Endothelial cell (in vitro differentiated cells): ENCODE data around the gene SF3B6. TPM values are rescaled to one million over a fixed set of nuclear protein-coding genes. Genes with fewer than 3 reads are reported as not detected.

Experiments used
- DNase-seq: peaks from one replicate; pipeline ENCODE4 v3.0.0; 2021; ENCODE audit warnings: low spot score
- H3K27ac Mint-ChIP-seq: one replicate; pipeline ENCODE4 v1.8.0; 2021; ENCODE audit warnings: mixed read lengths, inconsistent platforms; ENCODE audit not compliant: unreplicated experiment
- H3K27me3 Mint-ChIP-seq: one replicate; pipeline ENCODE4 v1.8.0; 2021; ENCODE audit warnings: mild to moderate bottlenecking, moderate library complexity, mixed read lengths, inconsistent platforms; ENCODE audit not compliant: unreplicated experiment
- H3K36me3 Mint-ChIP-seq: one replicate; pipeline ENCODE4 v1.8.0; 2021; ENCODE audit warnings: mild to moderate bottlenecking, low read depth, mixed read lengths, inconsistent platforms; ENCODE audit not compliant: unreplicated experiment
- H3K4me1 Mint-ChIP-seq: one replicate; pipeline ENCODE4 v1.8.0; 2021; ENCODE audit warnings: mild to moderate bottlenecking, mixed read lengths, inconsistent platforms; ENCODE audit not compliant: unreplicated experiment
- H3K4me3 Mint-ChIP-seq: one replicate; pipeline ENCODE4 v1.8.0; 2021; ENCODE audit warnings: mild to moderate bottlenecking, mixed read lengths, inconsistent platforms; ENCODE audit not compliant: unreplicated experiment
- H3K9me3 Mint-ChIP-seq: one replicate; pipeline ENCODE4 v1.8.0; 2021; ENCODE audit warnings: mixed read lengths, inconsistent platforms; ENCODE audit not compliant: unreplicated experiment
- CTCF ChIP-seq: fragments of 200-600 bp; sonication (generic); IDR thresholded peaks from one replicate; pipeline ENCODE4 v1.5.0; 2021; ENCODE audit warnings: antibody characterized with exemption; ENCODE audit not compliant: unreplicated experiment
- total RNA-seq: library from RNA; stranded (reverse); fragmentation: NEBNext Ultra II Directional; extraction: Animal tissue kit (Norgen Biotek cat#: 25700); gene quantifications from one replicate; pipeline ENCODE4 v1.2.1, GENCODE V29; 2021; ENCODE audit not compliant: unreplicated experiment

Gene SF3B6
- total RNA-seq, 1 donor from 2014 or later: 67.5 TPM

GRCh38 chr2:24017711-24018110 lies 58.4 kb downstream of the SF3B6 start:
- no peaks in the 10 kb centered on the region for H3K9me3 Mint-ChIP-seq
- DNase-seq: no peak
- no peak overlapping the region for H3K27ac Mint-ChIP-seq
- H3K27me3 Mint-ChIP-seq: peaks cover 9% of the 10 kb centered on the region
- no peak overlapping the region for H3K4me3 Mint-ChIP-seq
- peaks cover 4% of the 10 kb centered on the region for H3K4me1 Mint-ChIP-seq
- H3K36me3 Mint-ChIP-seq: peaks cover 3% of the 10 kb centered on the region
- no peak for TF ChIP-seq CTCF

Other genes with a start within 250 kb of the SF3B6 start
- gene ATAD2B, start 149.2 kb downstream of the SF3B6 start, total RNA-seq: 23.6 TPM
- 14.9 TPM for gene UBXN2A, start 135.9 kb downstream of the SF3B6 start, total RNA-seq
- gene MFSD2B, start 66.2 kb downstream of the SF3B6 start, total RNA-seq: not detected
- 13.4 TPM for gene WDCP, start 28.9 kb downstream of the SF3B6 start, total RNA-seq
- gene FKBP1B, start 26.6 kb downstream of the SF3B6 start, total RNA-seq: 31.1 TPM
- gene TP53I3, start 8.5 kb upstream of the SF3B6 start, total RNA-seq: 81.5 TPM
- gene PFN4, start 47.0 kb upstream of the SF3B6 start, total RNA-seq: 1.0 TPM
- gene FAM228B, start 47.1 kb upstream of the SF3B6 start, total RNA-seq: 21.3 TPM
- not detected for gene FAM228A, start 98.7 kb upstream of the SF3B6 start, total RNA-seq